Measurements from ENCODE around the gene POLR2F.

DNA sequence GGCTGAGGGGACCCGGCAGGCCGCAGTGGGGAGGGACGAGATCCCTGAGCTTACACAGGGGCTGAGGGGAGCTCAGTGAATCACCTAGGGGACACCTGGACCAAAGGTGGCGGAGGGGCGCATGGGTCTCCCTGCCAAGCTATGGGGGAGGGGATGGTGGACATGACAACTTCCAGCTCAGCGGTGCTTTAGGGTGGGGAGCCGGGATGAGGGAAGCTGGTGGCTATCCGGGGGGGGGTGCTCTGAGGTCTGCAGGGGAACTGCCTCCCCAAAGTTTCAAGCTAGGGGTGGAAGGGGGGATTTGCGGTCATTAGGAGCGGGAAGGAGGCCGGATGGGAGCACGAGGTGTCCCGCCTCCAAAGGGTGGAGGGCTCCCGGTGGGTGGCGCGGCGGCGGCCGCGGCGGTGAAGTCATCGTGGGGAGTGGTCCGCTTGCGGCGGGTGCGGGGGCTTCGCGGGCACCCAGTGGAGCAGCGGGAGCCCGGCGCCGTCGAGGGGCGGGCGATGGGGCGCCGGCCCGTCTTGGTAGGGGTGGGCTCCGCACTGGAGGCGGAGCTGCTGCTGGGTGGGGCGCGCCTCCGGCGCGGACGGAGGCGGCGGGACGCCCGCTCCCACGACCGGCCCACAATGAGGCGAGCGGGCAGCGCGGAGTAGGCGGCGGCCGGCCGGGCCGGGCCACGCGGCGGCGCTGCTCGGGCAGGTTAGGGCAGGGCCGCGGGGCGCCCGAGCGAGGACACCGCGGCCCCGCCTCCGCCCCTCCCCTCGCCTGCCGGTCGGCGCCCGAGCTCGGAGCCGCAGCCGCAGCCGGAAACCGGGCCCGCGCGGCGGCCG is 47.8 kb upstream of the POLR2F start, which contains the start of gene MICALL1:
- TF ChIP-seq, protein P1, sequence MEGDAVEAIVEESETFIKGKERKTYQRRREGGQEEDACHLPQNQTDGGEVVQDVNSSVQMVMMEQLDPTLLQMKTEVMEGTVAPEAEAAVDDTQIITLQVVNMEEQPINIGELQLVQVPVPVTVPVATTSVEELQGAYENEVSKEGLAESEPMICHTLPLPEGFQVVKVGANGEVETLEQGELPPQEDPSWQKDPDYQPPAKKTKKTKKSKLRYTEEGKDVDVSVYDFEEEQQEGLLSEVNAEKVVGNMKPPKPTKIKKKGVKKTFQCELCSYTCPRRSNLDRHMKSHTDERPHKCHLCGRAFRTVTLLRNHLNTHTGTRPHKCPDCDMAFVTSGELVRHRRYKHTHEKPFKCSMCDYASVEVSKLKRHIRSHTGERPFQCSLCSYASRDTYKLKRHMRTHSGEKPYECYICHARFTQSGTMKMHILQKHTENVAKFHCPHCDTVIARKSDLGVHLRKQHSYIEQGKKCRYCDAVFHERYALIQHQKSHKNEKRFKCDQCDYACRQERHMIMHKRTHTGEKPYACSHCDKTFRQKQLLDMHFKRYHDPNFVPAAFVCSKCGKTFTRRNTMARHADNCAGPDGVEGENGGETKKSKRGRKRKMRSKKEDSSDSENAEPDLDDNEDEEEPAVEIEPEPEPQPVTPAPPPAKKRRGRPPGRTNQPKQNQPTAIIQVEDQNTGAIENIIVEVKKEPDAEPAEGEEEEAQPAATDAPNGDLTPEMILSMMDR (IDR thresholded peaks at IDR 0.05; ENCODE audit: poor library complexity, severe bottlenecking), result peak; percentile 45
- TF ChIP-seq RAD21 (conservative IDR thresholded peaks at IDR 0.05) (no peak), POLR2AphosphoS5 (IDR thresholded peaks at IDR 0.05) (no peak)
